Astrocyte (in vitro differentiated cells and primary cell): Measurements from ENCODE around the gene MVD.

ENCODE experiments used
- CTCF ChIP-seq: IDR thresholded peaks from 2 replicates; pipeline ENCODE4 v1.5.1; 2011; ENCODE audit warnings: low read depth, mild to moderate bottlenecking, inconsistent platforms, low read length, moderate library complexity; ENCODE audit not compliant: insufficient read depth
- EZH2 ChIP-seq: IDR thresholded peaks from 2 replicates; pipeline ENCODE4 v1.6.1; 2012; ENCODE audit warnings: mild to moderate bottlenecking, low read length, inconsistent platforms; ENCODE audit not compliant: insufficient read depth

- TF ChIP-seq CTCF (no peak), EZH2 (no peak)
These were observed 24.3 kb upstream of the MVD start for GRCh38 chr16:88687254-88687576.
